GM12878 (cell line): ENCODE measurements around the gene NFS1. TPM values are rescaled to one million over a fixed set of nuclear protein-coding genes. Genes with fewer than 3 reads are reported as not detected.

Source experiments
- ATAC-seq: fragments of 200-7000 bp; cut with Tn5 transposase; 3 replicates; pipeline ENCODE4 v1.9.1; 2020; ENCODE audit warnings: mild to moderate bottlenecking, moderate library complexity
- BruUV-seq: library from RNA; stranded (reverse); fragments of 400-500 nt; replicated peaks from 2 replicates; lab custom pipeline; 2021; lab: Mats Ljungman, UMichigan
- CTCF ChIA-PET: fragments of 300-600 bp; sonication (Branson Sonifier 250); formaldehyde crosslinking; extraction: SDS; loops from one replicate; lab custom pipeline; 2021; ENCODE audit warnings: inconsistent platforms; lab: Yijun Ruan, JAX
- POLR2A ChIA-PET: fragments of 350-600 bp; formaldehyde crosslinking; extraction: SDS; loops from one replicate; lab custom pipeline; 2021; ENCODE audit warnings: inconsistent platforms; lab: Charles Lee
- RAD21 ChIA-PET: fragments of 300-600 bp; sonication (Branson Sonifier 250); formaldehyde crosslinking; loops from one replicate; lab custom pipeline; 2023; ENCODE audit warnings: antibody characterized with exemption; ENCODE audit not compliant: unreplicated experiment; lab: Charles Lee
- SMC1A ChIA-PET: fragments of 300-600 bp; sonication (Branson Sonifier 250); formaldehyde crosslinking; loops from one replicate; lab custom pipeline; 2023; ENCODE audit not compliant: unreplicated experiment, uncharacterized antibody; lab: Charles Lee
- DNase-seq: peaks from one replicate; pipeline ENCODE4 v3.0.0-alpha.2; 2011; ENCODE audit warnings: low read depth, low spot score
- FAIRE-seq: peaks from 3 replicates; lab custom pipeline; 2011; peaks lifted over from hg19 to GRCh38; lab: Jason Lieb, UNC
- H2AFZ ChIP-seq: 2 replicates; pipeline ENCODE4 v1.6.0; 2011; ENCODE audit warnings: low read depth, low read length, control low read depth; ENCODE audit not compliant: control insufficient read depth
- H3K27ac ChIP-seq: 2 replicates; pipeline ENCODE4 v1.5.1; 2011; ENCODE audit warnings: control low read depth; ENCODE audit not compliant: control insufficient read depth, insufficient read depth
- H3K27me3 ChIP-seq, 2 experiments: replicated peaks in 1 of 2; 2 replicates each; pipeline versions ENCODE4 v1.6.0 to v1.6.1; 2011; ENCODE audit warnings: low read length in 1 of 2; ENCODE audit not compliant: control insufficient read depth in 2 of 2, insufficient read depth in 2 of 2
- H3K36me3 ChIP-seq, 2 experiments: 2 replicates each; pipeline ENCODE4 v1.5.1; 2011; ENCODE audit warnings: low read length in 1 of 2; ENCODE audit not compliant: control insufficient read depth in 2 of 2, insufficient read depth in 2 of 2
- H3K4me1 ChIP-seq: 2 replicates; pipeline ENCODE4 v1.6.1; 2011; ENCODE audit warnings: mild to moderate bottlenecking, low read length, moderate library complexity, mixed read lengths; ENCODE audit not compliant: control insufficient read depth, insufficient read depth
- H3K4me2 ChIP-seq: 2 replicates; pipeline ENCODE4 v1.6.0; 2011; ENCODE audit warnings: control low read depth; ENCODE audit not compliant: control insufficient read depth, insufficient read depth
- H3K4me3 ChIP-seq: fragments of 200-600 bp; sonication (generic); 2 replicates; pipeline ENCODE4 v1.5.1; 2016
- H3K79me2 ChIP-seq: 2 replicates; pipeline ENCODE4 v1.6.0; 2011; ENCODE audit warnings: low read length; ENCODE audit not compliant: control insufficient read depth, insufficient read depth
- H3K9ac ChIP-seq: 2 replicates; pipeline ENCODE4 v1.8.0; 2011; ENCODE audit warnings: low read length, control low read depth, mixed read lengths; ENCODE audit not compliant: control insufficient read depth, insufficient read depth
- H3K9me3 ChIP-seq: replicated peaks from 3 replicates; pipeline ENCODE4 v1.5.1; 2011; ENCODE audit warnings: mild to moderate bottlenecking, low read length; ENCODE audit not compliant: control insufficient read depth, insufficient read depth
- H4K20me1 ChIP-seq: 2 replicates; pipeline ENCODE4 v1.6.0; 2011; ENCODE audit not compliant: control insufficient read depth, insufficient read depth
- CBFB ChIP-seq: IDR thresholded peaks from 2 replicates; pipeline ENCODE4 v1.6.1; 2016; ENCODE audit warnings: antibody characterized with exemption, low read depth
- CEBPB ChIP-seq, 2 experiments: fragments of 150-350 bp in 1 of 2; IDR thresholded peaks; 2 replicates each; pipeline ENCODE4 v1.6.1; 2012 to 2014; ENCODE audit warnings: low read depth in 2 of 2, low read length in 2 of 2, borderline replicate concordance in 1 of 2, inconsistent platforms in 1 of 2
- E2F4 ChIP-seq: IDR thresholded peaks from 2 replicates; pipeline ENCODE4 v1.6.1; 2012; ENCODE audit warnings: low read depth, low read length, improper control_type of control experiment
- FOXK2 ChIP-seq: fragments of 450-650 bp; IDR thresholded peaks from 2 replicates; pipeline ENCODE4 v1.6.1; 2017; ENCODE audit warnings: mild to moderate bottlenecking, moderate library complexity
- KLF5 ChIP-seq: fragments of 450-650 bp; IDR thresholded peaks from 2 replicates; pipeline ENCODE4 v1.6.1; 2014; ENCODE audit warnings: mild to moderate bottlenecking; ENCODE audit not compliant: partially characterized antibody
- NFYB ChIP-seq: IDR thresholded peaks from 2 replicates; pipeline ENCODE4 v1.6.1; 2011; ENCODE audit warnings: low read depth, mild to moderate bottlenecking, low read length, improper control_type of control experiment, moderate library complexity; ENCODE audit not compliant: insufficient read depth
- POLR2AphosphoS5 ChIP-seq: IDR thresholded peaks from 2 replicates; pipeline ENCODE4 v1.6.1; 2011; ENCODE audit warnings: mild to moderate bottlenecking, low read length, inconsistent platforms
- PRDM15 ChIP-seq: fragments of 450-650 bp; formaldehyde crosslinking; IDR thresholded peaks from 2 replicates; pipeline ENCODE4 v1.4.0; 2020; ENCODE audit warnings: mild to moderate bottlenecking, moderate library complexity
- RBBP5 ChIP-seq: fragments of 200-600 bp; sonication (generic); conservative IDR thresholded peaks from 2 replicates; pipeline ENCODE4 v1.6.1; 2016
- RELA ChIP-seq: fragments of 450-650 bp; IDR thresholded peaks from 2 replicates; pipeline ENCODE4 v1.8.0; 2014; ENCODE audit warnings: borderline replicate concordance; ENCODE audit not compliant: partially characterized antibody
- ZNF274 ChIP-seq: IDR thresholded peaks from one replicate; pipeline ENCODE4 v1.8.0; 2011; ENCODE audit not compliant: insufficient read length, insufficient read depth
- ZNF622 ChIP-seq: fragments of 450-650 bp; IDR thresholded peaks from 2 replicates; pipeline ENCODE4 v1.6.1; 2017; ENCODE audit warnings: mild to moderate bottlenecking, inconsistent platforms
- WGBS: methylation state at CpG from one replicate; pipeline ENCODE4 v1.1.6; 2016; ENCODE audit warnings: low lambda C conversion rate; ENCODE audit not compliant: insufficient replicate concordance, insufficient coverage; ENCODE audit errors: missing lambda C conversion rate; 5-methylcytosine and 5-hydroxymethylcytosine counted together
- in situ Hi-C: fragments of 300-500 bp; cut with MboI; formaldehyde crosslinking; loops from 9 replicates; pipeline ENCODE4 v1.14.3; 2018; ENCODE audit warnings: mixed read lengths
- intact Hi-C: fragments of 100-400 bp; cut with micrococcal nuclease; formaldehyde crosslinking; loops from one replicate; pipeline ENCODE4 v1.14.2; 2022; ENCODE audit not compliant: unreplicated experiment
- polyA plus RNA-seq, 11 experiments: library from polyadenylated mRNA; depleted of rRNA in 4 of 11; unstranded in 6 of 11; stranded (reverse) in 5 of 11; fragments of >200 nt; fragmentation: Nextera tagmentation in 4 of 11; fragmentation: Illumina TruSeq in 1 of 11; extraction: Ambion mirVana in 4 of 11; extraction: Trizol in 1 of 11; gene quantifications; 1 replicate in 1 of 11; 2 replicates in 10 of 11; pipeline versions ENCODE4 v1.2.1 to v1.2.3, GENCODE V29; 2011 to 2016; ENCODE audit warnings: inconsistent platforms in 2 of 11, missing spikeins in 2 of 11, low read depth in 1 of 11
- total RNA-seq, 4 experiments: library from RNA; depleted of rRNA in 3 of 4; stranded (reverse); fragments of >200 nt in 3 of 4; fragmentation: Illumina TruSeq in 1 of 4; extraction: Trizol in 1 of 4; gene quantifications; 2 replicates each; pipeline versions ENCODE4 v1.2.1 to v1.2.3, GENCODE V29; 2013 to 2021

The NFS1 gene
- total and polyA plus RNA-seq, 10 of the 15 experiments (the other 5 are each of a cell fraction or from before 2014, with no cell fraction given): 9.2 to 74.1 (median 38.6) TPM

- Histone ChIP-seq H3K27me3 (no peaks in the 10 kb centered on the region), H3K4me3 (no peak overlapping the region), H3K9me3 (no peaks in the 10 kb centered on the region), H3K9ac (no peak overlapping the region), H3K4me1 (peaks cover 3% of the 10 kb centered on the region; the same call in 1 of the 2 replicates), H3K79me2 (peaks cover 14% of the 10 kb centered on the region), H3K27ac (no peak overlapping the region), H2AFZ (no peak overlapping the region), H3K36me3 (peaks cover 9 to 54% of the 10 kb centered on the region in 2 experiments), H4K20me1 (no peaks in the 10 kb centered on the region; the same call in 1 of the 2 replicates), H3K4me2 (no peak overlapping the region)
- in situ Hi-C loops (no loop called here), intact Hi-C loops (no loop called here)
- TSS peak; percentile 8 for BruUV-seq
- ChIA-PET RAD21 (interaction anchor here (2.0 kb wide), 1 partner anchor 37 kb away, joined by 6 read pairs; the partner anchor contains the start of gene RBM39), CTCF (interaction anchor here (0.9 to 3.7 kb wide), 3 partner anchors 45 to 180 kb away, joined by 3 to 11 read pairs (median 3); no protein-coding TSS in a partner anchor), POLR2A (interaction anchor here (0.6 to 1.4 kb wide), 5 partner anchors 12 to 59 kb away, joined by 3 to 6 read pairs (median 3); partner anchors contain the start of gene RBM39), SMC1A (interaction anchor here (0.6 to 2.2 kb wide), 7 partner anchors 8 to 238 kb away, joined by 3 to 8 read pairs (median 4); no protein-coding TSS in a partner anchor)
- DNase-seq (no peak), FAIRE-seq (no peak), ATAC-seq (no peak)
- WGBS: over 99% methylated on average over 5 of the region's 5 CpGs
- TF ChIP-seq PRDM15 (CRISPR knock-in tag) (no peak), POLR2AphosphoS5 (no peak), RBBP5 (no peak), CEBPB (IDR thresholded peaks at IDR 0.05; ENCODE audit: borderline replicate concordance in 1 of 2, low read depth in 2 of 2, low read length in 2 of 2) (no peak), ZNF274 (no peak), CBFB (no peak), NFYB (no peak), ZNF622 (no peak), E2F4 (no peak), FOXK2 (no peak), RELA (no peak), KLF5 (no peak)
Measured at GRCh38 chr20:35704514-35705261, 5.5 kb upstream of the NFS1 start.
